H1 (cell line): ENCODE measurements around the gene ARL8A. TPM values are rescaled to one million over a fixed set of nuclear protein-coding genes. Genes with fewer than 3 reads are reported as not detected.

Experiments
- CTCF ChIA-PET: fragments of 300-600 bp; sonication (Branson Sonifier 250); formaldehyde crosslinking; loops from one replicate; lab custom pipeline; 2021; ENCODE audit not compliant: partially characterized antibody; lab: Charles Lee
- POLR2A ChIA-PET: fragments of 300-600 bp; sonication (Branson Sonifier 250); formaldehyde crosslinking; loops from one replicate; lab custom pipeline; 2021; ENCODE audit warnings: inconsistent platforms; ENCODE audit not compliant: partially characterized antibody; lab: Charles Lee
- DNase-seq, 2 experiments: peaks; one replicate each; pipeline versions ENCODE4 v3.0.0 to v3.0.0-alpha.2; 2010 to 2022; ENCODE audit warnings: low spot score in 2 of 2, low read depth in 1 of 2, mixed read lengths in 1 of 2
- FAIRE-seq: peaks from 2 replicates; lab custom pipeline; 2011; peaks lifted over from hg19 to GRCh38; lab: Jason Lieb, UNC
- H2AFZ ChIP-seq: 2 replicates; pipeline ENCODE4 v1.8.1; 2012; ENCODE audit warnings: low read length, inconsistent platforms
- H2AK5ac ChIP-seq: 2 replicates; pipeline ENCODE4 v1.6.1; 2013; ENCODE audit warnings: low read depth, low read length
- H2BK120ac ChIP-seq: replicated peaks from 2 replicates; pipeline ENCODE3; 2013; ENCODE audit warnings: low read depth, low read length, inconsistent platforms
- H2BK12ac ChIP-seq: 2 replicates; pipeline ENCODE4 v1.6.1; 2013; ENCODE audit warnings: low read depth, low read length
- H2BK15ac ChIP-seq: 2 replicates; pipeline ENCODE4 v1.6.1; 2013; ENCODE audit warnings: low read length
- H2BK20ac ChIP-seq: 2 replicates; pipeline ENCODE4 v1.6.1; 2013; ENCODE audit warnings: low read length
- H2BK5ac ChIP-seq: 2 replicates; pipeline ENCODE4 v1.6.1; 2013; ENCODE audit warnings: low read depth, low read length
- H3K14ac ChIP-seq: 2 replicates; pipeline ENCODE4 v1.6.1; 2013; ENCODE audit warnings: inconsistent platforms; ENCODE audit not compliant: insufficient read length
- H3K18ac ChIP-seq: 2 replicates; pipeline ENCODE4 v1.6.1; 2013; ENCODE audit warnings: low read length; ENCODE audit errors: extremely low read depth
- H3K23ac ChIP-seq: 2 replicates; pipeline ENCODE4 v1.6.1; 2013; ENCODE audit warnings: inconsistent platforms; ENCODE audit not compliant: insufficient read length
- H3K23me2 ChIP-seq: 2 replicates; pipeline ENCODE4 v1.6.1; 2013; ENCODE audit warnings: low read depth, low read length
- H3K27ac ChIP-seq: 2 replicates; pipeline ENCODE4 v1.6.1; 2011; ENCODE audit warnings: low read depth, low read length, inconsistent platforms
- H3K27me3 ChIP-seq, 4 experiments: replicated peaks in 1 of 4; 1 replicate in 1 of 4; 2 replicates in 3 of 4; pipeline versions ENCODE4 v1.6.1 to v1.8.1; 2011 to 2013; ENCODE audit warnings: low read length in 3 of 4, mild to moderate bottlenecking in 3 of 4, inconsistent platforms in 2 of 4, mixed read lengths in 2 of 4, moderate library complexity in 1 of 4; ENCODE audit not compliant: control insufficient read depth in 3 of 4, insufficient read depth in 3 of 4; ENCODE audit errors: extremely low read depth in 1 of 4
- H3K36me3 ChIP-seq, 4 experiments: 2 replicates each; pipeline versions ENCODE4 v1.6.1 to v1.8.1; 2011 to 2013; ENCODE audit warnings: mild to moderate bottlenecking in 4 of 4, low read length in 3 of 4, moderate library complexity in 2 of 4, control low read depth in 1 of 4, inconsistent platforms in 1 of 4; ENCODE audit not compliant: insufficient read depth in 4 of 4, control insufficient read depth in 2 of 4
- H3K4ac ChIP-seq: replicated peaks from 2 replicates; pipeline ENCODE3; 2013; ENCODE audit warnings: low read length, low read depth, mixed read lengths, inconsistent platforms; ENCODE audit not compliant: insufficient read length
- H3K4me1 ChIP-seq, 4 experiments: replicated peaks in 1 of 4; 1 replicate in 1 of 4; 2 replicates in 3 of 4; pipeline versions ENCODE4 v1.6.1 to v1.8.1; 2011 to 2013; ENCODE audit warnings: low read length in 3 of 4, inconsistent platforms in 2 of 4, mixed read lengths in 1 of 4; ENCODE audit not compliant: insufficient read depth in 4 of 4, control insufficient read depth in 3 of 4
- H3K4me2 ChIP-seq, 2 experiments: 2 replicates each; pipeline versions ENCODE4 v1.6.1 to v1.8.1; 2011 to 2013; ENCODE audit warnings: low read depth in 2 of 2, low read length in 2 of 2, control low read depth in 1 of 2, inconsistent platforms in 1 of 2, mild to moderate bottlenecking in 1 of 2; ENCODE audit not compliant: insufficient read depth in 1 of 2
- H3K4me3 ChIP-seq, 4 experiments: fragments of 200-600, 300-600 bp in 1 of 4; sonication (generic), shearing (Covaris generic), sonication (Bioruptor Twin) in 1 of 4; 2 replicates each; pipeline versions ENCODE4 v1.5.1 to v1.8.1; 2011 to 2016; ENCODE audit warnings: low read length in 4 of 4, low read depth in 3 of 4, control low read depth in 2 of 4, inconsistent platforms in 2 of 4, mild to moderate bottlenecking in 2 of 4, mixed read lengths in 1 of 4, moderate library complexity in 1 of 4; ENCODE audit not compliant: insufficient read depth in 2 of 4; ENCODE audit errors: extremely low read depth in 1 of 4
- H3K56ac ChIP-seq: replicated peaks from 2 replicates; pipeline ENCODE3; 2013; ENCODE audit warnings: low read depth, mild to moderate bottlenecking, mixed read lengths, low read length, inconsistent platforms; ENCODE audit not compliant: insufficient read length
- H3K79me1 ChIP-seq: 2 replicates; pipeline ENCODE4 v1.6.1; 2013; ENCODE audit warnings: low read depth, low read length, control low read depth
- H3K79me2 ChIP-seq, 2 experiments: 2 replicates each; pipeline versions ENCODE4 v1.6.1 to v1.8.1; 2012 to 2013; ENCODE audit warnings: low read length in 2 of 2, mild to moderate bottlenecking in 2 of 2, inconsistent platforms in 1 of 2; ENCODE audit not compliant: insufficient read depth in 2 of 2, control insufficient read depth in 1 of 2
- H3K9ac ChIP-seq, 4 experiments: replicated peaks in 1 of 4; 1 replicate in 1 of 4; 2 replicates in 3 of 4; pipeline versions ENCODE4 v1.6.1 to v1.8.1; 2011 to 2013; ENCODE audit warnings: low read depth in 3 of 4, low read length in 3 of 4, control low read depth in 2 of 4, mild to moderate bottlenecking in 2 of 4, moderate library complexity in 2 of 4, inconsistent platforms in 1 of 4; ENCODE audit errors: extremely low read depth in 1 of 4
- H3K9me3 ChIP-seq, 2 experiments: 2 replicates each; pipeline versions ENCODE4 v1.6.1 to v1.8.1; 2012 to 2013; ENCODE audit warnings: mild to moderate bottlenecking in 2 of 2, moderate library complexity in 2 of 2, control low read depth in 1 of 2, inconsistent platforms in 1 of 2, low read depth in 1 of 2, low read length in 1 of 2, mixed read lengths in 1 of 2; ENCODE audit not compliant: insufficient read depth in 2 of 2
- H4K20me1 ChIP-seq, 2 experiments: replicated peaks in 1 of 2; 2 replicates each; pipeline versions ENCODE3 to v1.8.1; 2011 to 2013; ENCODE audit warnings: inconsistent platforms in 2 of 2, low read length in 2 of 2, mild to moderate bottlenecking in 1 of 2; ENCODE audit not compliant: insufficient read depth in 2 of 2, control insufficient read depth in 1 of 2
- H4K5ac ChIP-seq: 2 replicates; pipeline ENCODE4 v1.6.1; 2013; ENCODE audit warnings: low read length, low read depth, mixed read lengths, inconsistent platforms; ENCODE audit not compliant: insufficient read length
- H4K8ac ChIP-seq: 2 replicates; pipeline ENCODE4 v1.8.0; 2013; ENCODE audit warnings: mild to moderate bottlenecking, moderate library complexity, low read length, inconsistent platforms; ENCODE audit not compliant: insufficient read depth; ENCODE audit errors: extremely low read depth
- H4K91ac ChIP-seq: replicated peaks from 2 replicates; pipeline ENCODE3; 2013; ENCODE audit warnings: low read length, mixed read lengths, inconsistent platforms; ENCODE audit not compliant: insufficient read length
- EGR1 ChIP-seq: IDR thresholded peaks from 2 replicates; pipeline ENCODE4 v1.6.1; 2011; ENCODE audit warnings: low read depth, low read length, borderline replicate concordance
- MAX ChIP-seq: IDR thresholded peaks from 2 replicates; pipeline ENCODE4 v1.6.1; 2012; ENCODE audit warnings: inconsistent platforms
- ZNF274 ChIP-seq: IDR thresholded peaks from 2 replicates; pipeline ENCODE4 v1.7.0; 2012; ENCODE audit warnings: low read length, borderline replicate concordance; ENCODE audit errors: extremely low read depth
- WGBS, 2 experiments: shearing (Covaris generic) in 1 of 2; methylation state at CpG; one replicate each; pipeline versions ENCODE4 v1.1.6 to v1.1.7; 2013 to 2015; ENCODE audit warnings: low lambda C conversion rate in 2 of 2, mixed read lengths in 2 of 2, inconsistent platforms in 1 of 2, low coverage in 1 of 2, missing lambda C conversion rate in 1 of 2; ENCODE audit not compliant: insufficient replicate concordance in 2 of 2, insufficient coverage in 1 of 2, insufficient read length in 1 of 2; ENCODE audit errors: extremely low coverage in 1 of 2, missing lambda C conversion rate in 1 of 2; 5-methylcytosine and 5-hydroxymethylcytosine counted together
- polyA plus RNA-seq, 7 experiments: library from polyadenylated mRNA; depleted of rRNA in 3 of 7; stranded (reverse) in 5 of 7; unstranded in 2 of 7; fragments of >200 nt in 5 of 7; fragments of 200-250 nt in 2 of 7; gene quantifications; 1 replicate in 5 of 7; 2 replicates in 1 of 7; 4 replicates in 1 of 7; pipeline versions ENCODE4 v1.2.1 to v1.2.3, GENCODE V29; 2011 to 2013; ENCODE audit warnings: missing spikeins in 2 of 7, mixed read lengths in 2 of 7
- total RNA-seq: library from RNA; stranded (reverse); fragmentation: NEBNext Ultra II Directional; extraction: Animal tissue kit (Norgen Biotek cat#: 25700); gene quantifications from 2 replicates; pipeline ENCODE4 v1.2.1, GENCODE V29; 2021

The ARL8A gene
- total and polyA plus RNA-seq, 2 of the 8 experiments (the other 6 are each of a cell fraction or from before 2014, with no cell fraction given), result 40.3 to 58.7 TPM

DNA sequence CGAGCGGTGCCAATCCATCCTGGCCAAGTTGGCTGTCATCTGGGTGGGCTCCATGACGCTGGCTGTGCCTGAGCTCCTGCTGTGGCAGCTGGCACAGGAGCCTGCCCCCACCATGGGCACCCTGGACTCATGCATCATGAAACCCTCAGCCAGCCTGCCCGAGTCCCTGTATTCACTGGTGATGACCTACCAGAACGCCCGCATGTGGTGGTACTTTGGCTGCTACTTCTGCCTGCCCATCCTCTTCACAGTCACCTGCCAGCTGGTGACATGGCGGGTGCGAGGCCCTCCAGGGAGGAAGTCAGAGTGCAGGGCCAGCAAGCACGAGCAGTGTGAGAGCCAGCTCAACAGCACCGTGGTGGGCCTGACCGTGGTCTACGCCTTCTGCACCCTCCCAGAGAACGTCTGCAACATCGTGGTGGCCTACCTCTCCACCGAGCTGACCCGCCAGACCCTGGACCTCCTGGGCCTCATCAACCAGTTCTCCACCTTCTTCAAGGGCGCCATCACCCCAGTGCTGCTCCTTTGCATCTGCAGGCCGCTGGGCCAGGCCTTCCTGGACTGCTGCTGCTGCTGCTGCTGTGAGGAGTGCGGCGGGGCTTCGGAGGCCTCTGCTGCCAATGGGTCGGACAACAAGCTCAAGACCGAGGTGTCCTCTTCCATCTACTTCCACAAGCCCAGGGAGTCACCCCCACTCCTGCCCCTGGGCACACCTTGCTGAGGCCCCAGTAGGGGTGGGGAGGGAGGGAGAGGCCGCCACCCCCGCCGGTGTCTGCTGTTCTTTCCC, 16.5 kb downstream of the ARL8A start:
- CTCF ChIA-PET, result interaction anchor here (0.7 to 29.2 kb wide), 4 partner anchors 5 to 123 kb away, joined by 3 to 1014 read pairs (median 231); partner anchors contain the start of genes ELF3 and GPR37L1
- Histone ChIP-seq H2BK120ac (no peak overlapping the region), H2AK5ac (no peak overlapping the region), H3K79me2 (no peaks in the 10 kb centered on the region), H4K8ac (no peak overlapping the region; the same call in 1 of the 2 replicates)
- TF ChIP-seq ZNF274, result no peak
- no peak for TF ChIP-seq EGR1
- no peak for TF ChIP-seq MAX
- TF ChIP-seq, all 59 proteins: peak for 0
- Histone ChIP-seq H2BK12ac (no peak overlapping the region), H3K79me1 (no peaks in the 10 kb centered on the region), H4K5ac (no peak overlapping the region), H3K4ac (no peak overlapping the region), H3K9me3 (no peaks in the 10 kb centered on the region), H4K20me1 (no peaks in the 10 kb centered on the region), H3K23me2 (no peaks in the 10 kb centered on the region), H3K27me3 (no peaks in the 10 kb centered on the region; a peak in 1 of 7 replicates), H2BK20ac (no peak overlapping the region), H3K36me3 (peaks cover 0 to 8% (median under 1%) of the 10 kb centered on the region in 4 experiments; a peak in 2 of 8 replicates), H2AFZ (no peak overlapping the region), H3K4me1 (peaks cover 0 to 11% (median 5%) of the 10 kb centered on the region in 4 experiments; a peak in 6 of 7 replicates), H3K9ac (no peak overlapping the region), H3K23ac (no peak overlapping the region), H4K91ac (no peak overlapping the region), H3K56ac (no peak overlapping the region), H2BK5ac (no peak overlapping the region), H3K27ac (no peak overlapping the region), H3K18ac (no peak overlapping the region), H3K14ac (no peak overlapping the region), H2BK15ac (no peak overlapping the region), H3K4me2 (no peak overlapping the region), H3K4me3 (no peak overlapping the region)
- POLR2A ChIA-PET, result no interaction called here
- WGBS, 2 experiments, result 90% methylated on average over 23 of the region's 26 CpGs; no CpG with 5 or more reads in 1 of the 2 experiments
- FAIRE-seq (no peak), DNase-seq (no peak)
